Upper lobe of left lung (tissue), 4 donors: ENCODE measurements around the gene BBS9.

Experiments used
- CTCF ChIP-seq, 6 experiments: fragments of 450-650 bp in 4 of 6; fragments of 200-600 bp in 2 of 6; sonication (generic) in 2 of 6; IDR thresholded peaks; one replicate each; pipeline ENCODE4 v1.5.1; 2016 to 2019; ENCODE audit warnings: antibody characterized with exemption in 6 of 6
- EP300 ChIP-seq, 4 donors: sonication (generic); formaldehyde crosslinking; IDR thresholded peaks; one replicate each; pipeline ENCODE4 v1.5.1; 2017; ENCODE audit warnings: antibody characterized with exemption in 4 of 4, control low read depth in 2 of 4
- POLR2A ChIP-seq, 4 donors: fragments of 450-650 bp; IDR thresholded peaks; one replicate each; pipeline ENCODE4 v1.5.1; 2016 to 2017; ENCODE audit warnings: antibody characterized with exemption in 4 of 4, mild to moderate bottlenecking in 2 of 4
- POLR2AphosphoS5 ChIP-seq, 2 donors: sonication (generic); formaldehyde crosslinking; IDR thresholded peaks; one replicate each; pipeline ENCODE4 v1.5.1; 2017; ENCODE audit warnings: antibody characterized with exemption in 2 of 2

- TF ChIP-seq EP300 (IDR thresholded peaks at IDR 0.05) = no peak
- no peak for TF ChIP-seq CTCF (IDR thresholded peaks at IDR 0.05)
- TF ChIP-seq POLR2A (IDR thresholded peaks at IDR 0.05) = no peak
- no peak for TF ChIP-seq POLR2AphosphoS5 (IDR thresholded peaks at IDR 0.05)
Observed at GRCh38 chr7:33556472-33556871, 427.1 kb downstream of the BBS9 start.
